ENCODE results near the gene TLR3. TPM values are rescaled to one million over a fixed set of nuclear protein-coding genes. Genes with fewer than 3 reads are reported as not detected.
"Not testable (repeated sequence)": the region's sequence is repeated elsewhere in the genome, so short reads cannot be mapped to it uniquely, and the experiment has no call there.

The TLR3 gene
- total RNA-seq, result 0.39 and 0.41 TPM in 2 replicates

GRCh38 chr4:186068581-186069348 lies at the start of gene TLR3:
Gene TLR3, plus strand, starts transcription at chr4:186069156. Its CDS starts 7,464 bp downstream, at chr4:186076620.
- intact Hi-C loops (cut with micrococcal nuclease), result loop anchor here (2.0 to 5.0 kb wide), 2 partner anchors 68 to 124 kb away; partner anchors contain the start of gene CYP4V2

- intact Hi-C loops (cut with micrococcal nuclease), result no loop called here
These were observed 49.7 kb upstream of the TLR3 start for GRCh38 chr4:186019269-186019668.

GRCh38 chr4:186020106-186020792 lies 48.7 kb upstream of the TLR3 start:
- intact Hi-C loops (cut with micrococcal nuclease), result no loop called here

- intact Hi-C loops (cut with micrococcal nuclease), result no loop called here
These were observed 48.1 kb upstream of the TLR3 start for GRCh38 chr4:186020793-186021407.

- intact Hi-C loops (cut with micrococcal nuclease), result no loop called here
These were observed 47.3 kb upstream of the TLR3 start for GRCh38 chr4:186021461-186022167.

- intact Hi-C loops (cut with micrococcal nuclease), result no loop called here
These were observed 45.0 kb upstream of the TLR3 start for GRCh38 chr4:186023975-186024374.

- intact Hi-C loops (cut with micrococcal nuclease), result no loop called here
These were observed 44.1 kb upstream of the TLR3 start for GRCh38 chr4:186024637-186025407.

- intact Hi-C loops (cut with micrococcal nuclease), result no loop called here
These were observed 43.6 kb upstream of the TLR3 start for GRCh38 chr4:186025408-186025690.

GRCh38 chr4:186027405-186027804 lies 41.6 kb upstream of the TLR3 start:
- intact Hi-C loops (cut with micrococcal nuclease), result no loop called here

GRCh38 chr4:186029571-186030398 lies 39.2 kb upstream of the TLR3 start:
- intact Hi-C loops (cut with micrococcal nuclease), result no loop called here

GRCh38 chr4:186030399-186030775 lies 38.6 kb upstream of the TLR3 start:
- intact Hi-C loops (cut with micrococcal nuclease), result no loop called here

GRCh38 chr4:186030795-186031194 lies 38.2 kb upstream of the TLR3 start:
- intact Hi-C loops (cut with micrococcal nuclease), result no loop called here

GRCh38 chr4:186032259-186032658 lies 36.7 kb upstream of the TLR3 start:
- intact Hi-C loops (cut with micrococcal nuclease), result no loop called here

GRCh38 chr4:186033027-186033426 lies 35.9 kb upstream of the TLR3 start:
- intact Hi-C loops (cut with micrococcal nuclease), result no loop called here

GRCh38 chr4:186034613-186035012 lies 34.3 kb upstream of the TLR3 start:
- intact Hi-C loops (cut with micrococcal nuclease), result not testable (repeated sequence)

GRCh38 chr4:186036976-186037581 lies 31.9 kb upstream of the TLR3 start:
- intact Hi-C loops (cut with micrococcal nuclease), result no loop called here

GRCh38 chr4:186037692-186038658 lies 31.0 kb upstream of the TLR3 start:
- intact Hi-C loops (cut with micrococcal nuclease), result no loop called here

- intact Hi-C loops (cut with micrococcal nuclease), result no loop called here
These were observed 29.3 kb upstream of the TLR3 start for GRCh38 chr4:186039697-186040096.

- intact Hi-C loops (cut with micrococcal nuclease), result no loop called here
These were observed 28.6 kb upstream of the TLR3 start for GRCh38 chr4:186040316-186040715.

Data from T-helper 2 cell treated with Interferon-gamma antibody and Interleukin-4, amounts not matched to agents 100 ng/mL and 5 ng/mL, for 36 hours (primary cell).